DOHH2 (cell line): ENCODE measurements around the gene PKP4.

Experiments
- EZH2phosphoT487 ChIP-seq: fragments of 200-600 bp; sonication (generic); IDR thresholded peaks from 2 replicates; pipeline ENCODE4 v1.6.1; 2017; ENCODE audit warnings: borderline replicate concordance, mild to moderate bottlenecking, antibody characterized with exemption, low read length, moderate library complexity, mixed read lengths
- TF ChIP-seq, protein P1 (sequence below): fragments of 200-600 bp; sonication (generic); IDR thresholded peaks from one replicate; pipeline ENCODE4 v1.5.1; 2014; ENCODE audit warnings: antibody characterized with exemption, mild to moderate bottlenecking, low read depth, low read length; ENCODE audit not compliant: poor library complexity, severe bottlenecking

GRCh38 chr2:158637357-158637756 lies 180.6 kb downstream of the PKP4 start:
- TF ChIP-seq, protein P1, sequence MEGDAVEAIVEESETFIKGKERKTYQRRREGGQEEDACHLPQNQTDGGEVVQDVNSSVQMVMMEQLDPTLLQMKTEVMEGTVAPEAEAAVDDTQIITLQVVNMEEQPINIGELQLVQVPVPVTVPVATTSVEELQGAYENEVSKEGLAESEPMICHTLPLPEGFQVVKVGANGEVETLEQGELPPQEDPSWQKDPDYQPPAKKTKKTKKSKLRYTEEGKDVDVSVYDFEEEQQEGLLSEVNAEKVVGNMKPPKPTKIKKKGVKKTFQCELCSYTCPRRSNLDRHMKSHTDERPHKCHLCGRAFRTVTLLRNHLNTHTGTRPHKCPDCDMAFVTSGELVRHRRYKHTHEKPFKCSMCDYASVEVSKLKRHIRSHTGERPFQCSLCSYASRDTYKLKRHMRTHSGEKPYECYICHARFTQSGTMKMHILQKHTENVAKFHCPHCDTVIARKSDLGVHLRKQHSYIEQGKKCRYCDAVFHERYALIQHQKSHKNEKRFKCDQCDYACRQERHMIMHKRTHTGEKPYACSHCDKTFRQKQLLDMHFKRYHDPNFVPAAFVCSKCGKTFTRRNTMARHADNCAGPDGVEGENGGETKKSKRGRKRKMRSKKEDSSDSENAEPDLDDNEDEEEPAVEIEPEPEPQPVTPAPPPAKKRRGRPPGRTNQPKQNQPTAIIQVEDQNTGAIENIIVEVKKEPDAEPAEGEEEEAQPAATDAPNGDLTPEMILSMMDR = no peak
- TF ChIP-seq EZH2phosphoT487 = no peak
